Testis (tissue), 3 donors: ENCODE data around the gene KANSL1L. TPM values are rescaled to one million over a fixed set of nuclear protein-coding genes. Genes with fewer than 3 reads are reported as not detected.

Experiments used
- DNase-seq: peaks from one replicate; pipeline ENCODE4 v3.0.0-alpha.2; 2019
- H3K27ac ChIP-seq, 2 donors: fragments of 200-600 bp; sonication (generic); one replicate each; pipeline ENCODE4 v1.5.1; 2019
- H3K27me3 ChIP-seq: fragments of 200-600 bp; sonication (generic); one replicate; pipeline ENCODE4 v1.5.1; 2019
- H3K36me3 ChIP-seq: fragments of 200-600 bp; sonication (generic); one replicate; pipeline ENCODE4 v1.5.1; 2017; ENCODE audit warnings: low read depth; ENCODE audit errors: missing control alignments
- H3K4me1 ChIP-seq: fragments of 200-600 bp; sonication (generic); one replicate; pipeline ENCODE4 v1.5.1; 2019
- H3K4me3 ChIP-seq, 2 donors: fragments of 200-600 bp; sonication (generic); one replicate each; pipeline ENCODE4 v1.5.1; 2017 to 2019
- H3K9me3 ChIP-seq: fragments of 200-600 bp; sonication (generic); one replicate; pipeline ENCODE4 v1.5.1; 2017
- CTCF ChIP-seq, 3 experiments: fragments of 450-650 bp in 2 of 3; fragments of 200-600 bp in 1 of 3; sonication (generic) in 1 of 3; IDR thresholded peaks; one replicate each; pipeline ENCODE4 v1.5.1; 2016 to 2019; ENCODE audit warnings: antibody characterized with exemption in 3 of 3, mild to moderate bottlenecking in 2 of 3, moderate library complexity in 1 of 3
- POLR2A ChIP-seq: fragments of 450-650 bp; IDR thresholded peaks from one replicate; pipeline ENCODE4 v1.6.1; 2017; ENCODE audit warnings: antibody characterized with exemption, mild to moderate bottlenecking, moderate library complexity
- WGBS, 2 donors: methylation state at CpG; one replicate each; pipeline ENCODE4 v1.1.5; 2018; 5-methylcytosine and 5-hydroxymethylcytosine counted together
- intact Hi-C: fragments of 100-400 bp; cut with DNase I; formaldehyde crosslinking; loops from one replicate; pipeline ENCODE4 v1.15.1; 2023; ENCODE audit warnings: low total_unique reads
- polyA plus RNA-seq: library from polyadenylated mRNA; stranded (reverse); fragments of 350-450 nt; fragmentation: Illumina TruSeq; extraction: RNeasy Lipid Tissue Mini Kit (QIAGEN cat#74804); gene quantifications from one replicate; pipeline ENCODE4 v1.2.3, GENCODE V29; 2014; ENCODE audit warnings: low read depth, low replicate concordance; ENCODE audit not compliant: insufficient read depth
- total RNA-seq, 2 donors: library from RNA; depleted of rRNA; stranded (reverse); fragments of >200 nt; gene quantifications; one replicate each; pipeline ENCODE4 v1.2.3, GENCODE V29; 2016

The KANSL1L gene
- total and polyA plus RNA-seq, 3 donors from 2014 or later: 39.7 to 80.4 (median 53.0) TPM

GRCh38 chr2:209985874-209986273 lies 185.3 kb downstream of the KANSL1L start:
- intact Hi-C loops: no loop called here
- WGBS, 2 donors: 81 to 82% methylated on average over 3 of the region's 3 CpGs

GRCh38 chr2:209984291-209984690 lies 186.9 kb downstream of the KANSL1L start:
- DNase-seq: no peak
- Histone ChIP-seq H3K36me3 (no peaks in the 10 kb centered on the region), H3K27ac (no peak overlapping the region), H3K4me3 (no peak overlapping the region), H3K9me3 (no peaks in the 10 kb centered on the region), H3K27me3 (no peaks in the 10 kb centered on the region), H3K4me1 (no peaks in the 10 kb centered on the region)
- intact Hi-C loops: no loop called here
- TF ChIP-seq CTCF (IDR thresholded peaks at IDR 0.05): no peak
- TF ChIP-seq POLR2A: no peak
- 90 to 96% methylated on average over 2 of the region's 2 CpGs for WGBS, 2 donors

More at GRCh38 chr2:209985874-209986273, 185.3 kb downstream of the KANSL1L start:
- Histone ChIP-seq H3K27me3 (no peaks in the 10 kb centered on the region), H3K27ac (no peak overlapping the region), H3K9me3 (no peaks in the 10 kb centered on the region), H3K36me3 (no peaks in the 10 kb centered on the region), H3K4me3 (no peak overlapping the region), H3K4me1 (no peaks in the 10 kb centered on the region)
- no peak for TF ChIP-seq CTCF (IDR thresholded peaks at IDR 0.05)
- TF ChIP-seq POLR2A: no peak
- no peak for DNase-seq

DNA sequence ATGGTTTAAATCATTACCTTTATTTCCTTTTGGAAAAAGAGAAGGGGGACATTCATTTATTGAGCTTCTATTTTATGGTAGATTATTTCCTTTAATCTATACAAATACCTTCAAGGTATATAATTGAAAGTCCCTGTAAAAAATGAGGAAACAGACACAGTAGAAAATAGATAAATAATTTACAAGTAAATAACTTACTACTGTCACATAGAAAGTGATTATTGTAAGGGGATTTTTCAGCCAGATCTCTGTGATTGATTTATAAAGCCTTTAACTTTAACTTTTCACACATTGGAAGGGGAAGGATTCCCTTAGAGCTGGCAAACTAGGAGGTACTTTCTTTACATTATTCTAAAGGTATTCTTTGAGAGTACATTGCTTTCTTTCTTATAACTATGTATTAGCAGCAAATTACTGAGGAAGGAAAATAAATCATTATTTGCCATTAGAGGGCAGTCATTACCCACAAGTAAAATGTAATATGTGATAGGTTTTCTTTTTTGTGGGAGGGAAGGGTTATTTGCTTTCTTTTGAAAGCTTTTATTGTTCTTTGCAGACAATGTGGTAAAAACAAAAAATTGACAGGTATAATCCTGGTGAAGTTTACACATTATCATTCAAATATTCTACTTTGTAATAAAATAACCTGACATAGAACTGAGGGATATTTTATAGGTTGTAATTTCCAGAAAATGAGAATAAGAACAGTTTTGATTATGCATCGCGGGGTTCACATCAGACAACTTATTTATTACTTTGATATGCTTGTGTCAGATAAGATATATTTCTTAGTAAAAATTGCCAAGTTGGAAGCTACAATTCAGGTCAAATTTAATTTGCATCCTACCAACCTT lies 193.6 kb downstream of the KANSL1L start:
- no peak overlapping the region for H3K27ac ChIP-seq
- no peak overlapping the region for H3K4me3 ChIP-seq
- no peak for DNase-seq
- H3K36me3 ChIP-seq: no peaks in the 10 kb centered on the region
- H3K4me1 ChIP-seq: no peaks in the 10 kb centered on the region
- no peak for TF ChIP-seq POLR2A
- peak in 1 of 3 experiments; percentile 22 for TF ChIP-seq CTCF (IDR thresholded peaks at IDR 0.05)
- no peaks in the 10 kb centered on the region for H3K9me3 ChIP-seq
- intact Hi-C loops: loop anchor here (10.0 kb wide), 1 partner anchor 217 kb away; no protein-coding TSS in a partner anchor
- WGBS, 2 donors: 67 to 84% methylated on average over 2 of the region's 2 CpGs
- H3K27me3 ChIP-seq: no peaks in the 10 kb centered on the region

DNA sequence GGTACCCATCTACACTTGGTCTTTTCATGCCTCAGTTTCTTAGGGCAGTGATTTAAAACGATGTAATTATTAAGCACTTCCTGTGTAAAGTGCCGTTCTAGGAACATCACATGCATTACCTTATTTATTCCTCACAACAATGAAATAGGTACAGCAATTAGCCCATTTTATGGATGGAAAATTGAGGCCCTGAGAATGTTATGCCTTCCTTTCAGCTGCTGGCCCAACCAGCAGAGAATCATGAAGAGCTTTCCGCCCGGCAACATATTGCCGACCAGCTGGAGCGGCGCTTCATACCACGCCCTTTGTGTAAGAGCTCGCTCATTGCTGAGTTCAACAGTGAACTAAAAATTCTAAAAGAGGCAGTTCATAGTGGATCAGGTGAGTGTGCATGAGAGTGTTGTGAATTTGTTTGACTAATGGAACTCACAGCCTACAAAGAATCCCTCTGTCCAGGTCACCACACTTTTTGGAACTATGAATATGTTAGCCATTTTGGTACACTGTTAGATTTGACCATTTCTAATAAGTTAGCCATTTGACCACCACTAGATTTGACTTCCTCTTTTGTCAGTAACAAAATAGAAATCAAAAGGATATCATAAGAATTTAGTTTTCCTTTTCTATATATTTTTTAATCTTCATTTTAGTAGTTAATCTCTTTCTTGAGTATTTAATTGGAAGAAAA lies 194.4 kb downstream of the KANSL1L start:
- no peaks in the 10 kb centered on the region for H3K4me1 ChIP-seq
- TF ChIP-seq POLR2A (no peak), CTCF (IDR thresholded peaks at IDR 0.05) (no peak)
- no peak overlapping the region for H3K4me3 ChIP-seq
- H3K36me3 ChIP-seq: no peaks in the 10 kb centered on the region
- no peak for DNase-seq
- H3K9me3 ChIP-seq: no peaks in the 10 kb centered on the region
- 89 to 94% methylated on average over 9 of the region's 9 CpGs for WGBS, 2 donors
- intact Hi-C loops: loop anchor here (10.0 kb wide), 1 partner anchor 218 kb away; no protein-coding TSS in a partner anchor
- no peaks in the 10 kb centered on the region for H3K27me3 ChIP-seq
- H3K27ac ChIP-seq: no peak overlapping the region
